Endothelial cell (in vitro differentiated cells): ENCODE measurements around the gene ATP1A1. TPM values are rescaled to one million over a fixed set of nuclear protein-coding genes. Genes with fewer than 3 reads are reported as not detected.

ENCODE experiments used
- DNase-seq: peaks from one replicate; pipeline ENCODE4 v3.0.0; 2021; ENCODE audit warnings: low spot score
- H3K27ac Mint-ChIP-seq: one replicate; pipeline ENCODE4 v1.8.0; 2021; ENCODE audit warnings: mixed read lengths, inconsistent platforms; ENCODE audit not compliant: unreplicated experiment
- H3K27me3 Mint-ChIP-seq: one replicate; pipeline ENCODE4 v1.8.0; 2021; ENCODE audit warnings: mild to moderate bottlenecking, moderate library complexity, mixed read lengths, inconsistent platforms; ENCODE audit not compliant: unreplicated experiment
- H3K36me3 Mint-ChIP-seq: one replicate; pipeline ENCODE4 v1.8.0; 2021; ENCODE audit warnings: mild to moderate bottlenecking, low read depth, mixed read lengths, inconsistent platforms; ENCODE audit not compliant: unreplicated experiment
- H3K4me1 Mint-ChIP-seq: one replicate; pipeline ENCODE4 v1.8.0; 2021; ENCODE audit warnings: mild to moderate bottlenecking, mixed read lengths, inconsistent platforms; ENCODE audit not compliant: unreplicated experiment
- H3K4me3 Mint-ChIP-seq: one replicate; pipeline ENCODE4 v1.8.0; 2021; ENCODE audit warnings: mild to moderate bottlenecking, mixed read lengths, inconsistent platforms; ENCODE audit not compliant: unreplicated experiment
- H3K9me3 Mint-ChIP-seq: one replicate; pipeline ENCODE4 v1.8.0; 2021; ENCODE audit warnings: mixed read lengths, inconsistent platforms; ENCODE audit not compliant: unreplicated experiment
- CTCF ChIP-seq: fragments of 200-600 bp; sonication (generic); IDR thresholded peaks from one replicate; pipeline ENCODE4 v1.5.0; 2021; ENCODE audit warnings: antibody characterized with exemption; ENCODE audit not compliant: unreplicated experiment
- total RNA-seq: library from RNA; stranded (reverse); fragmentation: NEBNext Ultra II Directional; extraction: Animal tissue kit (Norgen Biotek cat#: 25700); gene quantifications from one replicate; pipeline ENCODE4 v1.2.1, GENCODE V29; 2021; ENCODE audit not compliant: unreplicated experiment

ATP1A1 gene
- total RNA-seq, 1 donor from 2014 or later, result 156 TPM

DNA sequence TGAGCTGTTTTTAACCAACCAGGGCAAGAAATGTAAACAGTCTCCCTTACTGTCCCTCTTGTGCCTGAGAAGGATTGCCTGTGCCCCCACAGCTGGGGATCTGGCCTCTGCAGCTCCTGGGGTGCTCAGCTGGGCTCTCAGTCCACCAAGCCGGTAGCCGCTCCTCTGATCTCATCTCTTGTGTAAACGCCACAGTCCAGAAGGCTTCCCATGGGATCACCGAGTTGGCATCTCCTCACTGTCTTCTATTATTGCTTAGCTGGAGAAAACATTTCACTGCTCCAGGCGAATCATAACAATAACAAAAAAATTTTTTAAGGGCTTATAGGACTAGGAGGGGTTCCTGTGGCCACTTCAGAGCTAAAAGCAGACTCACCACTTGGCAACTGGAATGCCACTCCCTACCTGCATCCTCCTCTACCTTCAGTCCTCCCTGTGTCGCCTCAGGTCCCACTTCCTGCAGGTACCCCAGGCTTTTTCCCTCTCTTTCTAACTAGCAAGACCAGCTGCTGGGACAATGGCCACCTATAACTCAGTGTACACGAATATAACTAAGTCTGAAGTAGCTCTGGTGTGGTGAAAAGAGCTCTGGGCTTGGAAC lies 75.8 kb downstream of the ATP1A1 start:
- Mint-ChIP-seq H3K4me3 (no peak overlapping the region), H3K36me3 (no peaks in the 10 kb centered on the region), H3K27ac (no peak overlapping the region), H3K9me3 (no peaks in the 10 kb centered on the region), H3K27me3 (no peaks in the 10 kb centered on the region), H3K4me1 (peaks cover 2% of the 10 kb centered on the region)
- TF ChIP-seq CTCF, result no peak
- no peak for DNase-seq

GRCh38 chr1:116449578-116449977 lies 76.5 kb downstream of the ATP1A1 start:
- TF ChIP-seq CTCF, result no peak
- Mint-ChIP-seq H3K36me3 (no peaks in the 10 kb centered on the region), H3K27me3 (no peaks in the 10 kb centered on the region), H3K9me3 (no peaks in the 10 kb centered on the region), H3K4me3 (no peak overlapping the region), H3K4me1 (peaks cover 2% of the 10 kb centered on the region), H3K27ac (no peak overlapping the region)
- no peak for DNase-seq

DNA sequence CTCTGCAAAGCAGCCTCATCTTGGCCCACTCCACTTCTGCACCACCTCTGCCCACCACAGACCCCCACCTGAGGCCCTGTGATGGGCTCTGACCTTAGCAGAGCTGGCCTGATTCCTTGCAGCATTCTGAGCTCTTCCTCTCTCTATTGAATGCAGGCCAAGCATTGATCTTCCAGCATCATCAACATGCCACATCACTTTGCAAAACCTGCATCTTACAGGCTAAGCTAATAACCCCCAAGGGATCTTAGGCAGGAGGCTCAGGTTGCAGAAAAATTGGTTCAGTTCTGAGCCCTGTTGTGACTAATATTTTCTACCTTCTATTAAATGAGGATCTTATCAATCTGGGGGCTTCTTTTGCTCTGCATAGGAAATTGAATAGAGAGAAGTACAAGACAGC lies 78.7 kb downstream of the ATP1A1 start:
- H3K4me1 Mint-ChIP-seq, result peaks cover 2% of the 10 kb centered on the region
- DNase-seq, result no peak
- no peaks in the 10 kb centered on the region for H3K9me3 Mint-ChIP-seq
- H3K27ac Mint-ChIP-seq, result no peak overlapping the region
- no peak for TF ChIP-seq CTCF
- no peak overlapping the region for H3K4me3 Mint-ChIP-seq
- no peaks in the 10 kb centered on the region for H3K36me3 Mint-ChIP-seq
- H3K27me3 Mint-ChIP-seq, result no peaks in the 10 kb centered on the region

DNA sequence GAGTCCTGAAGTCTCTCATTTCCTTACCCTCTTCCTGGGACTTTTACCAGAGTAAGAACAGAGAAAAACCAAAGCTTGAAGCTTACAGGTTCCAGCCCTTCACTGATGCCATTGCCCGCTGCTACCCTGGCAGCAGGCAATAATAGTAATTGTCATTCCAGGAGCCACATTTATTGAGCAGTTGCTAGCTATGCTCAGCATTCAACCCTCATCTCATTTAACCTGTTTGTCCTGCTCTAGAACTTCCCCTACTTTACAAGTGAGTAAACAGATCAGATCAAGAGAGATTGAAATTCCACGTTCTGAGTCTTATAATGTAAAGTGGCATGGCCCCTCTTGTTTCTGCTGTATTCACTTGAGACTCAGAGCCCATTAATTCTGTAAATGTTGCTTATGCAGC lies 80.4 kb downstream of the ATP1A1 start:
- TF ChIP-seq CTCF, result no peak
- no peaks in the 10 kb centered on the region for H3K36me3 Mint-ChIP-seq
- no peak overlapping the region for H3K27ac Mint-ChIP-seq
- no peak overlapping the region for H3K4me3 Mint-ChIP-seq
- DNase-seq, result no peak
- no peaks in the 10 kb centered on the region for H3K27me3 Mint-ChIP-seq
- H3K4me1 Mint-ChIP-seq, result peaks cover 2% of the 10 kb centered on the region
- H3K9me3 Mint-ChIP-seq, result no peaks in the 10 kb centered on the region

DNA sequence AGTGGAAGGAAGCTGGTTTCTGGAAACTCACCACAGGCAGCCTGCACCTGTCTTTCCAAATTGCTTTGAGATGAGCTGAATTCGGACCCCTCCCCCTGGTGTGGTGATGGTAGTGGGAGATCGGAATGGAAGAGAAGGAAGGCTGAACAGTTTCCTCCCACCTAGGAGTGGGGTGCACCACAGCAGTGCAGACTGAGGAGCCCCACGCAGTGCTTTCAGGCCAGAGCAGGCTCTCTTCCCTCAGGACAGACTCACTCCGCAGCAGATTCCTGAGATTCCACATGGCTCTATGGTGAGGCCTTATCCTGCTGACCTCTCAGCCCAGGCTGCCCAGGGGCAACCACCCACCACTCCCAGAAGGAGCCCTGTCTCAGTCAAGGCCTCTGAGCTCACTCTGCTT lies 80.9 kb downstream of the ATP1A1 start:
- Mint-ChIP-seq H3K27ac (no peak overlapping the region), H3K4me3 (no peak overlapping the region), H3K9me3 (no peaks in the 10 kb centered on the region), H3K4me1 (peaks cover 2% of the 10 kb centered on the region), H3K36me3 (no peaks in the 10 kb centered on the region), H3K27me3 (no peaks in the 10 kb centered on the region)
- DNase-seq, result no peak
- TF ChIP-seq CTCF, result no peak

Other genes with a start within 250 kb of the ATP1A1 start
- gene CD58, start 197.8 kb downstream of the ATP1A1 start, total RNA-seq, result 9.0 TPM